Amniotic stem cell (primary cell): ENCODE measurements around the gene DARS1.

ENCODE experiments used
- DNase-seq: peaks from one replicate; lab custom pipeline; 2025; lab: John Stamatoyannopoulos, UW

The DARS1 gene

GRCh38 chr2:135985018-135985825, at the start of gene DARS1:
TSS of gene DARS1 (minus strand) at chr2:135985626. CDS start at chr2:135985468, 158 bp downstream.
- peak; percentile 73 for DNase-seq

DNA sequence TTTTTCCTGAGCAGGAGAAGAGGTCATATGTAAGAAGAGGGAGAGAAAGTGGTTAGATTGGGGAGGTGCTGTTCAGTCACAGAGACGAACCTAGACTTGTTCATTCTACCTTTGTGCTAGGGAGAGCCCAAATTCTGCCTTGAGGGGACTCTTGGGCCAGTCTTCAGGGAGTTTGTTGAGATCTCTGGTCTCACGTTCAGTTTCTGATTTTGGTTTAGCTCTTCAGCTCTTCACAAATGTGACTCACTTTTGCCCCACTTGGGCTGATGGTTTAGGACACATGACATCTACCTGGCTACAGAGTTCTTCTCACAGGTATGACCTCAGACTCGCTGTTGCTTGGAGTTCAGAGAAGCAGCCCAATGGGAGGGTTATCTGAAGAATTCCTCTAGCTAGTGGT, 49.2 kb upstream of the DARS1 start:
- DNase-seq, result no peak

GRCh38 chr2:136032817-136033535, 47.5 kb upstream of the DARS1 start:
- no peak for DNase-seq

- no peak for DNase-seq
Observed at GRCh38 chr2:136032192-136032591, 46.8 kb upstream of the DARS1 start.

DNA sequence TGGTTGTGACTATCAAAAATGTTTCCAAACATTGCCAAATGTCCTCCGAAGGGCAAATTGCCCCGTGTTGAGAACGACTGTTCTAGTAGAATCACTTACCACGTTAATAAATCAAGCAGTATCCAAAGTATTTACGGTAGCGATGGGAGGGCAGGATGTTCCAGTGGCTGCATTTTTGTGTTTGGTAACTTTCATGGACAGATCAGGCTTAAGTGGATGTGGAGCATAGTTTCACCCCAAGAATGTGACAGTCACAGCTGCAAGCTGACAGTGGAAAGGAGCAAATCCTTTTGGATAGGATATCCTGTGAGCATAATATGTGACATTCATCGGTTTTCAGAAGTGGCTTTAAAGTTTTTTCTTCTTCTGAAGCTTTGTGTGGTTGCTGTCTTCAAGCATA, 46.3 kb upstream of the DARS1 start:
- DNase-seq, result no peak

DNA sequence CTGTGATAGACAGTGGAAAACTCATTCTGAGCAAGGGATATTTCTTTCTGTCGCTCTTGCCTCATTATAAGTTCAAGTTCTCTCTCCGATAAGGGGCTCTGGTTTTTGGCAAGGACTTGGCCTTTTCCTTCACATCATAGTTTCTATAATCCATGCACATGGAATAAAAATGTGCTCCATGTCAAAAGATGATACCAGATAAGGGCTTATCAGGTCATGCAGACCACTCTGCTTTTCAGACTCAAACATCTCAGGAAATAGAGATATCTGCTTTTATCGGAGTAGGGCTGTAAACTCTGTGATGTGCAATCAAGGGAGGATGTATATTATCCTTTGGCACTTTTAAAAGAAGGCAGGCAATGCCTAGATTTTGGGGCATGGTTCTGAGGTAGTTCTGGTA, 45.0 kb upstream of the DARS1 start:
- no peak for DNase-seq

GRCh38 chr2:136029149-136029548, 43.7 kb upstream of the DARS1 start:
- no peak for DNase-seq

GRCh38 chr2:136028001-136028400, 42.6 kb upstream of the DARS1 start:
- no peak for DNase-seq

DNA sequence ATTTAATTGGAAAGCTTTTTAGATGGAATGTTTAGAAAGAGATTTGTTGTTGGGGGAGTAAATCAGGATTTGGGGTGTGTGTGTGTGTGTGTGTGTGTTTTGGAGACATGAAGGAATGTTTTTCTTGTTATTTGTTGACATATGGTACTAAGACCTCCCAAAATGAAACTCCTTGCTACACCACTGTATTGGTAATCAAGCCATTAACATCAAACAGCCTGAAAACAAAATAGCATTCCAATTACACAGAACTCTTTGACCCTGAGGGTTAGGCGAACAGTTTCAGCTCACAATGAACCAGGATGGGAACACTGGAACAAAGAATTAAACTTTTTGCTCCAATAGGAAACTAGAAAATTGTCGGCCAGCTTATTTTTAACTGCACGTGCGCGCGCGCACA, 41.7 kb upstream of the DARS1 start:
- DNase-seq, result no peak

- DNase-seq, result no peak
Observed at GRCh38 chr2:136025057-136025973, 39.9 kb upstream of the DARS1 start.

- no peak for DNase-seq
Observed at GRCh38 chr2:136024616-136025015, 39.2 kb upstream of the DARS1 start.

DNA sequence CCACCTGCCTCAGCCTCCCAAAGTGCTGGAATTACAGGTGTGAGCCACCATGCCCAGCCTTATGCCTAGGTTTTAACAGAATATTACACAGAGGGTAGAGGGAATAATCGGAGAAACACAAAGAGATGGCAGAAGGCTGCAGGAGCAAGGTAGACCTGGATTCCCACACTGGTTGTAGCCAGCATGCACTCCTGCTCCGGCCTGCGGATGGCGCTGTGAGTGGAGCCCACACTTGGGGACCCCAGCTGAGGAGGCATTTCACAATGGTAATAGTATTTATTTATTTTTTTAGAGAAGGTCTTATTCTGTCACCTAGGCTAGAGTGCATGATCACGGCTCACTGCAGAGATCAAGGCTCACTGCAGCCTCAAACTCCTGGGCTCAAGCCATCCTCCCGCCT, 38.8 kb upstream of the DARS1 start:
- DNase-seq, result no peak

GRCh38 chr2:136023416-136023815, 38.0 kb upstream of the DARS1 start:
- DNase-seq, result no peak

GRCh38 chr2:136022396-136023146, 37.1 kb upstream of the DARS1 start:
- no peak for DNase-seq

DNA sequence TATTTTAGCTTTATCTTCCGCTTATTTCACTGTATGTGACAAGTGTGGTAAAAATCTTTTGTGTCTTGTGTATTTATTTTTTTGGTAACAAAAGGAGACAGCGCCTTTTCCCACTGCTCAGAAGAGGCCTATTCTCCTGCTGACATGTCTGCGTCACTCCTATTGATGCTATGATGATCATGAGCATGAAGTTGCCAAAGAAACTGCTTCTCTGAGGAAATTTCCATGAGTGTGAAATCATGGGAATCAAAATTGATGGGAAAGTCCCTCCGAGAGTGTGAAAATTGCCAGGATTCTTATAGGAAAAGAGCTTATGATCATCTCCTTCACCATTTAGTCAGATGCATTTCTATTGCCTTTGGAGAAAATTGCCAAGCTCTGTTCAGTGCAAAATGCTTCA, 36.5 kb upstream of the DARS1 start:
- no peak for DNase-seq

GRCh38 chr2:136021406-136021805, 36.0 kb upstream of the DARS1 start:
- DNase-seq, result no peak

- no peak for DNase-seq
Observed at GRCh38 chr2:136020831-136021230, 35.4 kb upstream of the DARS1 start.

DNA sequence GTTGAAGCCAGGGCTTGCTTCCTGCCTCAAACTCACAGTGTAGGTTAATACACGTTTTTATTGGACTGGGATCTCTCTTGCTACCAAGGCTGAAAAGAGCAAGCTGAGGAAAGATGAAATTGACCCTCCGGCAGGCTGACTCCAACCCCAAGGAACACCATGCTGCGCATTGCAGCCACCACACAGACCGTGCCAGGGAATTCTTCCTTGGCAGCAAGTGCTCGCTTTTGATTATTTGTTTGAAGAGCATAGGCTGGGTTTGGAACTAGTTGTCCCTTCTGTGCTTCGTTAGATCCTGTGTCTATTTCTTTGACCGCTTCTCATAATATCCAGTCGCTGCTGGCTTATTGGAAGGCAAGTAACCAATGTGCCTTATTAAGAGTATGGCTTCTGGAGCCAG, 34.4 kb upstream of the DARS1 start:
- no peak for DNase-seq

GRCh38 chr2:136019306-136019705, 33.9 kb upstream of the DARS1 start:
- no peak for DNase-seq

DNA sequence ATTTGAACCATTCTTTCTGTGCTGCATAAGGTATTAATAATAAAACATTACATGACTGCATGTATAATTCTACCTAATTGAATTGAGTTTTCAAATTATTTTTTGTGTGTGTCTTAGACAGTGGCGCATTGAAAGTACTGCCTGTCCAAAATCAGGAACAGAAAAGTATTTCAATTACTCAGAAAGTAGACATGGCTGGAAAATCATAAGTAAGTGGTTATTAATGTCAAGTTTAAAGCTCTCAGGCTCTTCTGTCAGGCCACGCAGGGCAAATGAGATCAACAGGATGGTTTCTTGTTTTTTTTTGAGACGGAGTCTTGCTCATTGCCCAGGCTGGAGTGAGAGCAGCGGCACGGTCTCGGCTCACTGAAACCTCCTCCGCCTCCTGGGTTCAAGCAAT, 32.4 kb upstream of the DARS1 start:
- no peak for DNase-seq

- no peak for DNase-seq
Observed at GRCh38 chr2:136016836-136017235, 31.4 kb upstream of the DARS1 start.

- no peak for DNase-seq
Observed at GRCh38 chr2:136016427-136016826, 31.0 kb upstream of the DARS1 start.
